Left lobe of liver (tissue), 2 donors: ENCODE results near the gene PLCL2. TPM values are rescaled to one million over a fixed set of nuclear protein-coding genes. Genes with fewer than 3 reads are reported as not detected.

Experiments
- ATAC-seq: fragments of 200-7000 bp; cut with Tn5 transposase; one replicate; pipeline ENCODE4 v1.9.1; 2020; ENCODE audit warnings: mild to moderate bottlenecking, moderate library complexity
- DNase-seq: peaks from one replicate; pipeline ENCODE4 v3.0.0-alpha.2; 2020; ENCODE audit warnings: low spot score
- total RNA-seq: library from RNA; stranded (reverse); gene quantifications from one replicate; pipeline ENCODE4 v1.2.1, GENCODE V29; 2021
- donor health status: DM: no; HTN: no; CAD: no; lungs with moderate emphysema.
- donor health status: DM: no; HTN: yes; CAD: no.

Gene PLCL2
- 5.6 TPM for total RNA-seq

- DNase-seq (peak; percentile 70), ATAC-seq (peak; percentile 63)
These were observed at the start of gene PLCL2 for GRCh38 chr3:16884748-16885592. Gene PLCL2 (plus strand): TSS chr3:16884955. CDS start chr3:16885040, 85 bp downstream.

GRCh38 chr3:16836505-16837237 lies 48.1 kb upstream of the PLCL2 start:
- no peak for ATAC-seq
- DNase-seq = no peak

GRCh38 chr3:16837602-16838001 lies 47.2 kb upstream of the PLCL2 start:
- DNase-seq (peak; percentile 56), ATAC-seq (peak; percentile 15)

GRCh38 chr3:16838561-16838960 lies 46.2 kb upstream of the PLCL2 start:
- DNase-seq (peak; percentile 93), ATAC-seq (peak; percentile 87)

GRCh38 chr3:16839271-16840100 lies 45.3 kb upstream of the PLCL2 start:
- ATAC-seq (peak; percentile 28), DNase-seq (no peak)

GRCh38 chr3:16840101-16840424 lies 44.7 kb upstream of the PLCL2 start:
- DNase-seq = no peak
- ATAC-seq = no peak

GRCh38 chr3:16841041-16841753 lies 43.6 kb upstream of the PLCL2 start:
- DNase-seq = no peak
- ATAC-seq = no peak

- no peak for ATAC-seq
These were observed 42.9 kb upstream of the PLCL2 start for GRCh38 chr3:16841904-16842271.

GRCh38 chr3:16842272-16843270 lies 42.2 kb upstream of the PLCL2 start:
- peak; percentile 1 for ATAC-seq
- peak; percentile 51 for DNase-seq

More at GRCh38 chr3:16841904-16842271, 42.9 kb upstream of the PLCL2 start:
- no peak for DNase-seq

- ATAC-seq (no peak), DNase-seq (no peak)
These were observed 40.5 kb upstream of the PLCL2 start for GRCh38 chr3:16844222-16844621.

GRCh38 chr3:16844791-16845190 lies 40.0 kb upstream of the PLCL2 start:
- DNase-seq (no peak), ATAC-seq (peak; percentile 70)

- DNase-seq (no peak), ATAC-seq (peak; percentile 22)
These were observed 38.2 kb upstream of the PLCL2 start for GRCh38 chr3:16846373-16847080.

GRCh38 chr3:16848007-16848406 lies 36.7 kb upstream of the PLCL2 start:
- DNase-seq = no peak

GRCh38 chr3:16849229-16849628 lies 35.5 kb upstream of the PLCL2 start:
- ATAC-seq = peak; percentile 20

More at GRCh38 chr3:16848007-16848406, 36.7 kb upstream of the PLCL2 start:
- no peak for ATAC-seq

GRCh38 chr3:16849795-16850194 lies 35.0 kb upstream of the PLCL2 start:
- no peak for ATAC-seq
- no peak for DNase-seq

More at GRCh38 chr3:16849229-16849628, 35.5 kb upstream of the PLCL2 start:
- DNase-seq = no peak

GRCh38 chr3:16855497-16855896 lies 29.3 kb upstream of the PLCL2 start:
- ATAC-seq = no peak
- DNase-seq = no peak

- no peak for ATAC-seq
- no peak for DNase-seq
These were observed 24.5 kb upstream of the PLCL2 start for GRCh38 chr3:16860234-16860633.

GRCh38 chr3:16861432-16861831 lies 23.3 kb upstream of the PLCL2 start:
- DNase-seq = no peak
- ATAC-seq = no peak
